ENCODE data around the gene FHIT. TPM values are rescaled to one million over a fixed set of nuclear protein-coding genes. Genes with fewer than 3 reads are reported as not detected.

FHIT gene
- total RNA-seq, 2 donors from 2014 or later, result 10.4 to 15.8 TPM

- Histone ChIP-seq H3K36me3 (replicated peaks in 1 of 2; ENCODE audit: insufficient read depth in 1 of 2, low read depth in 2 of 2) (no peaks in the 10 kb centered on the region), H3K27ac (no peak overlapping the region), H3K4me1 (peaks cover 4% of the 10 kb centered on the region), H3K27me3 (no peaks in the 10 kb centered on the region), H3K4me3 (no peak overlapping the region), H3K9me3 (no peaks in the 10 kb centered on the region)
- ATAC-seq (no peak), DNase-seq (no peak)
- WGBS, 2 donors, result 63 to 71% methylated on average over 3 of the region's 3 CpGs
- no peak for TF ChIP-seq POLR2A (IDR thresholded peaks at IDR 0.05)
- no peak for TF ChIP-seq CTCF (IDR thresholded peaks at IDR 0.05)
- intact Hi-C loops (cut with DNase I), result no loop called here
These were observed 483.7 kb downstream of the FHIT start for GRCh38 chr3:60767536-60767935.

GRCh38 chr3:60765776-60766175 lies 485.5 kb downstream of the FHIT start:
- Histone ChIP-seq H3K27ac (no peak overlapping the region), H3K27me3 (no peaks in the 10 kb centered on the region), H3K4me1 (peaks cover 4% of the 10 kb centered on the region), H3K4me3 (no peak overlapping the region), H3K36me3 (replicated peaks in 1 of 2; ENCODE audit: insufficient read depth in 1 of 2, low read depth in 2 of 2) (no peaks in the 10 kb centered on the region), H3K9me3 (no peaks in the 10 kb centered on the region)
- intact Hi-C loops (cut with DNase I), result no loop called here
- no peak for DNase-seq
- no peak for TF ChIP-seq POLR2A (IDR thresholded peaks at IDR 0.05)
- no peak for TF ChIP-seq CTCF (IDR thresholded peaks at IDR 0.05)
- no peak for ATAC-seq
- 83 to 89% methylated on average over 3 of the region's 3 CpGs for WGBS, 2 donors

GRCh38 chr3:60764870-60765269 lies 486.4 kb downstream of the FHIT start:
- H3K9me3 ChIP-seq, result no peaks in the 10 kb centered on the region
- no peaks in the 10 kb centered on the region for H3K36me3 ChIP-seq (replicated peaks in 1 of 2; ENCODE audit: insufficient read depth in 1 of 2, low read depth in 2 of 2)
- 90 to 91% methylated on average over 2 of the region's 2 CpGs for WGBS, 2 donors
- ATAC-seq, result no peak
- H3K4me3 ChIP-seq, result no peak overlapping the region
- H3K27me3 ChIP-seq, result no peaks in the 10 kb centered on the region
- intact Hi-C loops (cut with DNase I), result no loop called here
- peaks cover 1% of the 10 kb centered on the region for H3K4me1 ChIP-seq
- no peak for TF ChIP-seq POLR2A (IDR thresholded peaks at IDR 0.05)
- no peak for TF ChIP-seq CTCF (IDR thresholded peaks at IDR 0.05)
- no peak overlapping the region for H3K27ac ChIP-seq
- no peak for DNase-seq

- ATAC-seq (no peak), DNase-seq (no peak)
- H3K36me3 ChIP-seq (replicated peaks in 1 of 2; ENCODE audit: insufficient read depth in 1 of 2, low read depth in 2 of 2), result no peaks in the 10 kb centered on the region
- intact Hi-C loops (cut with DNase I), result no loop called here
- no peak overlapping the region for H3K4me3 ChIP-seq
- H3K27ac ChIP-seq, result no peak overlapping the region
- H3K27me3 ChIP-seq, result no peaks in the 10 kb centered on the region
- TF ChIP-seq POLR2A (IDR thresholded peaks at IDR 0.05) (no peak), CTCF (IDR thresholded peaks at IDR 0.05) (no peak)
- WGBS, 2 donors, result 98% methylated on average over 3 of the region's 3 CpGs
- H3K9me3 ChIP-seq, result no peaks in the 10 kb centered on the region
- H3K4me1 ChIP-seq, result no peaks in the 10 kb centered on the region
These were observed 491.1 kb downstream of the FHIT start for GRCh38 chr3:60760145-60760544.

GRCh38 chr3:60759439-60759838 lies 491.8 kb downstream of the FHIT start:
- intact Hi-C loops (cut with DNase I), result no loop called here
- WGBS, 2 donors, result 85 to 89% methylated on average over 3 of the region's 3 CpGs
- TF ChIP-seq POLR2A (IDR thresholded peaks at IDR 0.05) (no peak), CTCF (IDR thresholded peaks at IDR 0.05) (no peak)

More at GRCh38 chr3:60759439-60759838, 491.8 kb downstream of the FHIT start:
- H3K36me3 ChIP-seq (replicated peaks in 1 of 2; ENCODE audit: insufficient read depth in 1 of 2, low read depth in 2 of 2), result no peaks in the 10 kb centered on the region
- no peak overlapping the region for H3K4me3 ChIP-seq
- no peaks in the 10 kb centered on the region for H3K4me1 ChIP-seq
- DNase-seq, result no peak
- no peaks in the 10 kb centered on the region for H3K27me3 ChIP-seq
- no peaks in the 10 kb centered on the region for H3K9me3 ChIP-seq
- no peak for ATAC-seq
- no peak overlapping the region for H3K27ac ChIP-seq
